Measurements from ENCODE around the gene INVS.

Gene INVS

DNA sequence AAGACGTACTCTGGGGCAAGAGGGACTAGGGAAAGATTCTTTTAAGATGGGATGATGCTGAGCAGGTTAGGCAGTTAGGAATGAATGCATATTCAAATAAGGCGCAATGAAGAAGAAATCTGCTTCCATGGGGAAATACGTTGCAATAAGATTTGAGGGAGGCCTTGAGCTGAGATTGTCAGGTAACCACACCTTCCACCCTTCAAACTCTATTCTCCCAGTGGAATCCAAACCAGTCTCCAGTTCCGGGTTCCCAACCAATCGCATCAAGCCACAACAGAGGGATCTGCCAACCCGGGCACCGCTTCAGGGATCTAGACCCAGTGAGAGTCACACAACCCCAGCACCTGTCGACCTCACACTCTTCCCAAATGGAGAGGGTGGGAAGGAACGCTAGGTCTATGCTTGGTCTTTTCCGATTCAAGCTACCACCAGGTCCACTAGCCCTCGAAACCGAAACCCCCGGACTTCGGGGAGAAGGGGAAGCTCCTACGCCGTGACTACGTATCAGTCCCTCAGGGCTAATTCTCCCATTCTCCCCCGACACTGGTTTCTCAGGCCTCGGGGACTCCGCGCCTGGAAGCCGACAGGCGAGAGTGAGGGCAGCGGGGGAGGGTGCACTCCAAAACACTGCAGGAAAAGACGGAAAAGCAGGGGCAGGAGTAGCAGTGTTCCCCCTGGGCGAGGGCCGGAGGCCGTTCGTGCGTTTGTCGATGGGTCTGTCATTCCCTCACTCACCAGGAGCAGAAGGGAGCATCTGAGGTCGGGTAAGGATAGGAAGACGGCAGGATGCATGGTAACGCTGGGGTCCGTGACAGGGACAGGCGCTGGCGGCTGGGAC is 777 bp upstream of the INVS start:
- peak; percentile 55 for DNase-seq
- Mint-ChIP-seq H3K4me1 (peaks cover 28% of the 10 kb centered on the region), H3K9me3 (no peaks in the 10 kb centered on the region)

DNA sequence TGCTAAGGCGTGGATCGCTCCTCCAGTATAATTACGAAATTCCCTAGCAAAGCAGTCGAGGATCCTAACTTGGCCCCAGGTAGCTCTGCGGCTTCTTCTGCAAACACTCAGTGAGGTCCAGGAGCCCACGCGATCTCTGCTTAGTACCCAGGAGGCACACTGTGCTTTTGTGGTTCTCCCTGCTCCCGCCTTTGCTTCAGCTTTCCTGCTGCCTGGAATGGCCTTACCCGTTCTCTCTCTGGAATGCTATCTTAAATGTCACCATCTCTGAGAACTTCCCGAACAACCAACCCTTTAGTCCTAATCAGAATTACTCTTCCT is 639 bp downstream of the INVS start:
- no peaks in the 10 kb centered on the region for H3K36me3 Mint-ChIP-seq (ENCODE audit: low read depth)
- H3K27me3 Mint-ChIP-seq (ENCODE audit: low read depth, poor library complexity) = no peaks in the 10 kb centered on the region
- TF ChIP-seq, protein P1, sequence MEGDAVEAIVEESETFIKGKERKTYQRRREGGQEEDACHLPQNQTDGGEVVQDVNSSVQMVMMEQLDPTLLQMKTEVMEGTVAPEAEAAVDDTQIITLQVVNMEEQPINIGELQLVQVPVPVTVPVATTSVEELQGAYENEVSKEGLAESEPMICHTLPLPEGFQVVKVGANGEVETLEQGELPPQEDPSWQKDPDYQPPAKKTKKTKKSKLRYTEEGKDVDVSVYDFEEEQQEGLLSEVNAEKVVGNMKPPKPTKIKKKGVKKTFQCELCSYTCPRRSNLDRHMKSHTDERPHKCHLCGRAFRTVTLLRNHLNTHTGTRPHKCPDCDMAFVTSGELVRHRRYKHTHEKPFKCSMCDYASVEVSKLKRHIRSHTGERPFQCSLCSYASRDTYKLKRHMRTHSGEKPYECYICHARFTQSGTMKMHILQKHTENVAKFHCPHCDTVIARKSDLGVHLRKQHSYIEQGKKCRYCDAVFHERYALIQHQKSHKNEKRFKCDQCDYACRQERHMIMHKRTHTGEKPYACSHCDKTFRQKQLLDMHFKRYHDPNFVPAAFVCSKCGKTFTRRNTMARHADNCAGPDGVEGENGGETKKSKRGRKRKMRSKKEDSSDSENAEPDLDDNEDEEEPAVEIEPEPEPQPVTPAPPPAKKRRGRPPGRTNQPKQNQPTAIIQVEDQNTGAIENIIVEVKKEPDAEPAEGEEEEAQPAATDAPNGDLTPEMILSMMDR (IDR thresholded peaks at IDR 0.05) = no peak
- peak overlapping the region; percentile 98 for H3K27ac Mint-ChIP-seq
- no peaks in the 10 kb centered on the region for H3K9me3 Mint-ChIP-seq
- peak; percentile 22 for DNase-seq
- H3K4me1 Mint-ChIP-seq = peaks cover 28% of the 10 kb centered on the region
- peak overlapping the region; percentile 98 for H3K4me3 Mint-ChIP-seq

More for the DNA sequence above, 777 bp upstream of the INVS start:
- Mint-ChIP-seq H3K4me3 (peak overlapping the region; percentile 98), H3K27me3 (ENCODE audit: low read depth, poor library complexity) (no peaks in the 10 kb centered on the region), H3K27ac (peak overlapping the region; percentile 99), H3K36me3 (ENCODE audit: low read depth) (no peaks in the 10 kb centered on the region)
- TF ChIP-seq, protein P1 (IDR thresholded peaks at IDR 0.05) = no peak

DNA sequence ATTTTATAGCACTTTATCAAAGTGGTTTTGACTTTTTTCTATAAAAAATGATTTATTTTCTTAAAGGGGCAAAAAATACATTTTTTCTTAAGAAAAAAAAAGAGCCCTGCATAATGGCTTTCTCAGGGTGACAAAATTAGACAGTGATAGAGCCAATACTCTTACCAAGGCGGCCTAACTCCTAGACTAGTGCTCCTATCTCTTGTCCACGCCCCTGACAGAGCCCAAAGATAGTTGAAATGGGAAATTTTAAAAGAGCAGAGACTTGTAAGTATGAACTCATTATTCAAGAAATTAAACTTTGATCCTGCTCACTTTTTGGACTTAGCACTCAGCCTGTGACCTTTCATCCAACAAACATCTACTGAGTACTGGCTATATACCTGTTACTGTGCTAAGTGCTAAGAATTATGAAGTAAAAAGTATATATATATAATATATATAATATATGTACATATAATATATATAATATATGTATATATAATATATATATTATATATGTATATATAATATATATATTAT is 1.2 kb downstream of the INVS start:
- Mint-ChIP-seq H3K36me3 (ENCODE audit: low read depth) (no peaks in the 10 kb centered on the region), H3K4me3 (peak overlapping the region; percentile 98), H3K27ac (no peak overlapping the region), H3K4me1 (peaks cover 28% of the 10 kb centered on the region), H3K9me3 (no peaks in the 10 kb centered on the region), H3K27me3 (ENCODE audit: low read depth, poor library complexity) (no peaks in the 10 kb centered on the region)
- TF ChIP-seq, protein P1 (IDR thresholded peaks at IDR 0.05) = no peak
- no peak for DNase-seq

DNA sequence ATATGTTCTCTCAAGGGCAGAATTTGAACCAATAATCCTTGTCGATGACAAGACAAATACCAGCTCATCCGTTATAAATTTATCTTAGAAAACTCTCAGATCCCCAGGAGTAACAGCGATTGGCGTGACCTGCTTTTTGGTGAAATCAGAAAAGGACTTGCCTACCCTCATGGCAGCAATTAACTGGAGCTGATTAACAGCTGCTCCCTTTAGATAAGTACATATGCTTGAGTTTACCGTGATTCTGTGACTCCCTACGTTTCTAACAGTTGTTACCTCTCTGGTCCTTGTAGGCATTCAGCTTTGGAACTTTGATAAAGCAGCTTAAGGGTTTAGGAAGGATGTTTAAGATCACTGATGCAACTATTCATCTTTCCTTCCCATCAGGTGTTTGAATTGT is 2.6 kb downstream of the INVS start:
- Mint-ChIP-seq H3K27ac (no peak overlapping the region), H3K4me1 (peaks cover 24% of the 10 kb centered on the region), H3K36me3 (ENCODE audit: low read depth) (no peaks in the 10 kb centered on the region), H3K9me3 (no peaks in the 10 kb centered on the region), H3K4me3 (no peak overlapping the region), H3K27me3 (ENCODE audit: low read depth, poor library complexity) (no peaks in the 10 kb centered on the region)
- no peak for DNase-seq
- TF ChIP-seq, protein P1 (IDR thresholded peaks at IDR 0.05) = no peak

DNA sequence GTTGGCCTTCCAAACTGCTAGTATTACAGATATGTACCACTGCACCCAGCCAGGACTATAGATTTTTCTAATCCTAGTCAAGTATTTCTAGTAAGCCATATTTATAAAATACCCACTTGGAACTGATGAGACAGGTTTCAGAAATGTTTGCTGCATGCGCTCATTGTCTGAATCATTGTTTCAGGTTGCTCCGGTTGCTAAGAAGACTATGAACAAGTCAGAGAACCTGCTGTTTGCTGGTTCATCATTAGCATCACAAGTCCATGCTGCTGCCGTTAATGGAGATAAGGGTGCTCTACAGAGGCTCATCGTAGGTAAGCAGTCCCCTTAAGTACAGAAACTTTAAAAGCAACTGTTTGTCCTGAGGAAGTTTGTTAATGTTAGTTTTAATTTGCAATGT is 5.3 kb downstream of the INVS start:
- DNase-seq = no peak
- TF ChIP-seq, protein P1 (IDR thresholded peaks at IDR 0.05) = no peak
- H3K36me3 Mint-ChIP-seq (ENCODE audit: low read depth) = no peaks in the 10 kb centered on the region
- H3K4me1 Mint-ChIP-seq = peaks cover 10% of the 10 kb centered on the region
- H3K27me3 Mint-ChIP-seq (ENCODE audit: low read depth, poor library complexity) = no peaks in the 10 kb centered on the region
- no peak overlapping the region for H3K27ac Mint-ChIP-seq
- H3K4me3 Mint-ChIP-seq = no peak overlapping the region
- H3K9me3 Mint-ChIP-seq = no peaks in the 10 kb centered on the region

DNA sequence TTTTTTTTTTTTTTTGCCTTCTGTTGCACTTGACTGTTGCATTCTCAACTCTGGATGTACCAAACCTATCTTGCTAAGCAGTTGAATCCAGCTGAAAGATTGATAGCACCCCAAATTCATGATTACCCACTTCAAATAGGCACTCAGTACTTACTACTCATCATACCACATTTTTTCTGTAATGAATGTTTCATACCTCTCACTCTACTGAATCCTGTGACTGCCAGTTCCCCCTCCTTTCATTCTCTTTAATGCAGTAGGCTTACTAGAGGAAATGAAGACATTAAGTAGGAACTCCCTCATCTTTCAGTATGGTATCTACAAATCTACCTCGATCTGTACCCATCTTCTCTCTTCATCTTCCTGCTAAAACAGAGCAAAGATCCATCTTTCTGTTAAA is 6.8 kb downstream of the INVS start:
- Mint-ChIP-seq H3K27me3 (ENCODE audit: low read depth, poor library complexity) (no peaks in the 10 kb centered on the region), H3K4me3 (no peak overlapping the region), H3K9me3 (no peaks in the 10 kb centered on the region), H3K36me3 (ENCODE audit: low read depth) (peaks cover 1% of the 10 kb centered on the region), H3K27ac (no peak overlapping the region), H3K4me1 (no peaks in the 10 kb centered on the region)
- TF ChIP-seq, protein P1 (IDR thresholded peaks at IDR 0.05) = no peak
- DNase-seq = no peak

Data from nephron progenitor cell (in vitro differentiated cells).